ENCODE results near the gene SPSB4.
"Not testable (repeated sequence)": the region's sequence is repeated elsewhere in the genome, so short reads cannot be mapped to it uniquely, and the experiment has no call there.

The SPSB4 gene

DNA sequence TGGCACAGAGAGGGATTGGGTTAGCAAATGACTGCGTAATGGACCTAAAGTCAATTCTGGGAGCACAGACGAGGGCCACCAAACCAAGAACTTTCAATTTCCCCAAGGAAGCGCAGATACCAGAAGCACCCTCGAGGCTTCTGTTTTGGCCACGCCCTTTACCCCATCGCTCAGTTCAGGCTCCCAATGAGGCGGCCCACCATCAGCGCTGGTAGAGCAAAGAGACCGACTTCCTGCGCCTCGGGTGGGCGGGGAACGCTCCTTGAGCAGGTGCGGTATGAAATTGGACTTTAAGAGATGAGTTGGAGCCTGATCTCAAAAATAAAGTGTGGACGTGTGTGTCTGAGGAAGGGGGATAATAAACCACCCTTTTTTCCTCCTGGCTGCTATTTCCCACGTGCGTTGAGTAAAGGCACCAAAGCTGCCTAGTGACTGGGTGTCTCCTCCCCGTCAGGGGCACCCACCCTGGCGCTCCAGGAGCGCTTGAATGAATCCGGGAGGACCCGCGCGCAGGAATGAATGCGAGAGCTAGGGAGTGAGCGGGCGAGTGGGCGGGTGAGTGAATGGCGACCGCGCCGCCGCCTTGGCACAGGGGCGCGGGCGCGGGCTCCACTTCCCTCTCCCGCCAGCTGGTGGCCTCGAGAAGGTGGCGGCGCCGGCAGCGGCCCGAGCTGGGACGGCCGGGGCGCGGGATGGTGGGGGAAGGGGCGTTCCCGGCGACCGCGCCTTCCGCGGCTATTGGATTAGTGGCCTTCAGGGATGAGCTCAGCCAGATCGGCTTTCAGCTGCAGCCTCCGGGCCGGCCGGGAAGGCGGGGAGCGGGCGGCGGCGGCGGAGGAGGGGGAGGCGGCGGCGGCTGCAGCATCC, at the start of gene SPSB4:
TSS of gene SPSB4 (plus strand) at position 772 of the 867 bp plus-strand sequence. CDS start 14,758 bp downstream, outside the sequence.
- Histone ChIP-seq H3K27me3 (ENCODE audit: control insufficient read depth, insufficient read depth, low read length) (no peaks in the 10 kb centered on the region), H3K27ac (ENCODE audit: low read length) (no peak within 1 kb of the TSS), H3K4me3 (ENCODE audit: low read length) (peak within 1 kb of the TSS; percentile 76), H3K9me3 (ENCODE audit: control insufficient read depth, insufficient read depth, low read length) (no peaks in the 10 kb centered on the region), H3K4me1 (ENCODE audit: control insufficient read depth, insufficient read depth, low read length) (no peaks in the 10 kb centered on the region), H3K36me3 (ENCODE audit: control insufficient read depth, insufficient read depth, low read length) (no peaks in the 10 kb centered on the region)
- WGBS (ENCODE audit: insufficient coverage, insufficient read length): no CpG with 5 or more reads among the region's 68 CpGs
- no peak for DNase-seq (ENCODE audit: low read depth, low spot score)

DNA sequence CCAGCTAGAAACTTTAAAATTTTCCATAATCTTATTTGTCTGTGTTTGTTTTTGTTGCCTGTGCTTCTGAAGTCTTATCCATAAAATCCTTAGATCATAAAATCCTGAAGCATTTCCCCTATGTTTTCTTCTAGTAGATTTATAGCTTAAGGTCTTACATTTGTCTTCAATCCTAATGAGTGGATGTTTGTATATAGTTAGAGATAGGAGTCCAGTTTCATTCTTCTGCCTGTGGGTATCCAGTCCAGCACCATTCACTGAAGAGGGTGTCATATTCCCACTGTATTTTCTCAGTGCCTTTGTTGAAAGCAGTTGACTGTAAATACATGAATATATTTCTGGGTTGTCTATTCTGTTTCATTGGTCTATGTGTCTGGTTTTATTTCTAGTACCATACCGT, 44.8 kb upstream of the SPSB4 start:
- H3K4me3 ChIP-seq (ENCODE audit: low read length): no peak overlapping the region
- no peaks in the 10 kb centered on the region for H3K9me3 ChIP-seq (ENCODE audit: control insufficient read depth, insufficient read depth, low read length)
- DNase-seq (ENCODE audit: low read depth, low spot score): no peak
- WGBS (ENCODE audit: insufficient coverage, insufficient read length): no CpG with 5 or more reads among the region's 1 CpG
- no peaks in the 10 kb centered on the region for H3K27me3 ChIP-seq (ENCODE audit: control insufficient read depth, insufficient read depth, low read length)
- no peaks in the 10 kb centered on the region for H3K36me3 ChIP-seq (ENCODE audit: control insufficient read depth, insufficient read depth, low read length)
- no peak overlapping the region for H3K27ac ChIP-seq (ENCODE audit: low read length)
- no peaks in the 10 kb centered on the region for H3K4me1 ChIP-seq (ENCODE audit: control insufficient read depth, insufficient read depth, low read length)

DNA sequence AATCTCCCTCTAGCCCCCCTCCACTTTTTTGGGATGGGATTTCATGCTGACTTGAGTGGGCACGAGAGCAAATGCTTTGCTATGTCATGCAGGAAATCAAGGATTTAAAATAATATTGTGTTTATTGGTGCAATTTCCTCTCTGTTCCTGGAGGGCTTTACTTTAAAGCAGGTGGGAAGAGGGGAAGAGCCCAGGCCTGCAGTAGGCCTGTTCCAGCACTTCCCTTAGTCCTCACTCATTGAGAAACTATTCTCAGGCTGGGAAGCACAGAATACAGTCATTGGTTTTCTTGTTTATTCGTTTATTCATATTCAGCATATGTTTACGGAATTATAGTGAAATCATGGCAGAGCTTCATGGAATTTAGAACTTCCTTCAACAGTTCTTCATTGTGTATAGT, 41.7 kb upstream of the SPSB4 start:
- Histone ChIP-seq H3K27ac (ENCODE audit: low read length) (no peak overlapping the region), H3K27me3 (ENCODE audit: control insufficient read depth, insufficient read depth, low read length) (no peaks in the 10 kb centered on the region), H3K36me3 (ENCODE audit: control insufficient read depth, insufficient read depth, low read length) (no peaks in the 10 kb centered on the region), H3K4me1 (ENCODE audit: control insufficient read depth, insufficient read depth, low read length) (no peaks in the 10 kb centered on the region), H3K4me3 (ENCODE audit: low read length) (no peak overlapping the region), H3K9me3 (ENCODE audit: control insufficient read depth, insufficient read depth, low read length) (no peaks in the 10 kb centered on the region)
- no CpG with 5 or more reads among the region's 3 CpGs for WGBS (ENCODE audit: insufficient coverage, insufficient read length)
- no peak for DNase-seq (ENCODE audit: low read depth, low spot score)

DNA sequence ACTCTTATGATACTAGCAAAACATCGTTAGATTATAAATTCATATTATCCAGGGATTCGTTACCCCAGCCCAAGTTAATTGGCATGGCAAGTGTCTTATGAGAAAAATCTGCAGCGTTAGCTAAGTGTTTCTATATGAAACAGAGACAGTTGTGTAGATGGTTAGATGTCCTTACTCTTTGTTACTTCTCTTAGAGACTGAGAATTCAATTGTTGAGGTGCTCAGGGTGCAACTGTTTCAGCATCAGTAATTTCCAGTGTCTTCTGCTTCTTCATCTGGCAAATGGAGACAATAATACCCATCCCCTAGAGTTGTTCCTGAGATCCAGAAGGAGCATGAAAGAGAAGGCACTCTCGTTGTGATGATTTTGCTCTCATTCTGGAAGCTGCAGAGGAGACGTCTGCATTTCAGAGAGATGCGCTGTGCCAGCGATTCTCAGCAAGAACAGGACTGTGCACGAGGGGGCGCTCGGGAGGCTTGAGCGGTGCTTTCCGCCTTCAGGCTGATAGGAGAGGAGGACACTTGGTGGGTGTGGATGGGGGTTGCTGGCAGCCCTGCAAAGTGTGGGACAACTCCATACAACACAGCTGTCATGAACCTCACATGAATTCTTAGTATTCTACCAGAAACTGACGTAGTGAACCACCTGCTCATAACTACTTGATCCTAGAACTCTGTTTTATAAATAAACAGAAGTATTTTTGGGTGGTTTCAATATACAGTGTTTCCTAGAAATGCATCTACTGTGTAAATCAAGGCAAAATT, 39.7 kb upstream of the SPSB4 start:
- no peak overlapping the region for H3K4me3 ChIP-seq (ENCODE audit: low read length)
- no CpG with 5 or more reads among the region's 13 CpGs for WGBS (ENCODE audit: insufficient coverage, insufficient read length)
- DNase-seq (ENCODE audit: low read depth, low spot score): peak; percentile 75

DNA sequence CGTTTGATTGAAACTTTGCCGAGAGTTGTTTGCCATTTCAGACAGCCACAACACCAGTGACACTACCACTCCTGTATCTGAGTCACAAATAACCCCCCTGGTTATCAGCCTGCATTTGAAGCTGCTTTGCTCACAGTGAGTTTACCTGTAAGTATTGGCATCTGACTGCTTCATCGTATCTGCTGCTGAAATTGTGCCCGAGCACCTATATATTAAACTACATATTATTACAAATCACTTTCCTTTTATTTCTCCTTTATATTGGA, 39.2 kb upstream of the SPSB4 start:
- Histone ChIP-seq H3K27ac (ENCODE audit: low read length) (no peak overlapping the region), H3K36me3 (ENCODE audit: control insufficient read depth, insufficient read depth, low read length) (no peaks in the 10 kb centered on the region), H3K4me1 (ENCODE audit: control insufficient read depth, insufficient read depth, low read length) (no peaks in the 10 kb centered on the region; the same call in 1 of the 2 replicates), H3K9me3 (ENCODE audit: control insufficient read depth, insufficient read depth, low read length) (no peaks in the 10 kb centered on the region), H3K27me3 (ENCODE audit: control insufficient read depth, insufficient read depth, low read length) (no peaks in the 10 kb centered on the region), H3K4me3 (ENCODE audit: low read length) (no peak overlapping the region)
- WGBS (ENCODE audit: insufficient coverage, insufficient read length): no CpG with 5 or more reads among the region's 4 CpGs
- no peak for DNase-seq (ENCODE audit: low read depth, low spot score)

More for the DNA sequence above, 39.7 kb upstream of the SPSB4 start:
- Histone ChIP-seq H3K9me3 (ENCODE audit: control insufficient read depth, insufficient read depth, low read length) (no peaks in the 10 kb centered on the region), H3K36me3 (ENCODE audit: control insufficient read depth, insufficient read depth, low read length) (no peaks in the 10 kb centered on the region), H3K27me3 (ENCODE audit: control insufficient read depth, insufficient read depth, low read length) (no peaks in the 10 kb centered on the region), H3K27ac (ENCODE audit: low read length) (no peak overlapping the region), H3K4me1 (ENCODE audit: control insufficient read depth, insufficient read depth, low read length) (no peaks in the 10 kb centered on the region; the same call in 1 of the 2 replicates)

DNA sequence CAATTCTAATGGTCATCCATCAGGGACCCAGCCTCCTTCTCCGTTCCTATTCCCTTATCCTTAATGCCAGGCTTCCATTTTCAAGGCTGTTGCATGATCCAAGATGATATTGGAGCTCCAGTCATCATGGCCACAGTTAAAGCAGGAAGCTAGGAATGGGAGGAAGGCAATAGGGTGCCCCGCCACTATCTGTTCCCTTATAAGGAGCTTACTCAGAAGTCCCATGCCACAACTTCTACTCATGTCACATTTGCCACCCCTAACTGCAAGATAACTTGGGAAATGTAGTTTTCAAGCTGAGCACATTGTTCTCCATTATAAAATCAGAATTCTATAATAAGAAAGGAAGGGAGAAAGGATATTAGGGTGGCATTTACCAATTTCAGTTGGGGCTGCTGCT, 38.6 kb upstream of the SPSB4 start:
- no peak for DNase-seq (ENCODE audit: low read depth, low spot score)
- no peaks in the 10 kb centered on the region; the same call in 1 of the 2 replicates for H3K4me1 ChIP-seq (ENCODE audit: control insufficient read depth, insufficient read depth, low read length)
- H3K36me3 ChIP-seq (ENCODE audit: control insufficient read depth, insufficient read depth, low read length): no peaks in the 10 kb centered on the region
- H3K9me3 ChIP-seq (ENCODE audit: control insufficient read depth, insufficient read depth, low read length): no peaks in the 10 kb centered on the region
- H3K27ac ChIP-seq (ENCODE audit: low read length): no peak overlapping the region
- H3K27me3 ChIP-seq (ENCODE audit: control insufficient read depth, insufficient read depth, low read length): no peaks in the 10 kb centered on the region
- no peak overlapping the region for H3K4me3 ChIP-seq (ENCODE audit: low read length)
- no CpG with 5 or more reads among the region's 2 CpGs for WGBS (ENCODE audit: insufficient coverage, insufficient read length)

DNA sequence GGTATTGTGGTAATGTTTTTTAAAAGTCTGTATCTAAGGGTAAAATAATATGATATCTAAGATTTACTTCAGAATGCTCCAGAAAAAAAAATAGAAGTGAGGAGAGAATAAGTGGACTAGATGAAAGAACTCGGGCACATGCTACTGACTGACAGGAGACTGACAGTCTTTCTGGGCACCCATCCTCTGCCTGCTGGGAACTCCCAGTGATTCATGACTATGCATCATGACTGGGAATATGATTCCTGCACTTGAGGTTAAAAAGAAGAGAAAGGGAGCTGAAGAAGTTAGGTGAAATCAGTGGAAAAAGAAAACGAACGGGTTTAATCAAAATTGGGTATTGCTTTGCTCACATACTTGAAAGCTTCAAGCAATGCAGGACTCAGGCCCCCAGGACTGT, 35.7 kb upstream of the SPSB4 start:
- Histone ChIP-seq H3K27ac (ENCODE audit: low read length) (no peak overlapping the region), H3K4me1 (ENCODE audit: control insufficient read depth, insufficient read depth, low read length) (no peaks in the 10 kb centered on the region; the same call in 1 of the 2 replicates), H3K27me3 (ENCODE audit: control insufficient read depth, insufficient read depth, low read length) (no peaks in the 10 kb centered on the region), H3K9me3 (ENCODE audit: control insufficient read depth, insufficient read depth, low read length) (no peaks in the 10 kb centered on the region), H3K36me3 (ENCODE audit: control insufficient read depth, insufficient read depth, low read length) (no peaks in the 10 kb centered on the region), H3K4me3 (ENCODE audit: low read length) (no peak overlapping the region)
- DNase-seq (ENCODE audit: low read depth, low spot score): no peak
- WGBS (ENCODE audit: insufficient coverage, insufficient read length): no CpG with 5 or more reads among the region's 3 CpGs

DNA sequence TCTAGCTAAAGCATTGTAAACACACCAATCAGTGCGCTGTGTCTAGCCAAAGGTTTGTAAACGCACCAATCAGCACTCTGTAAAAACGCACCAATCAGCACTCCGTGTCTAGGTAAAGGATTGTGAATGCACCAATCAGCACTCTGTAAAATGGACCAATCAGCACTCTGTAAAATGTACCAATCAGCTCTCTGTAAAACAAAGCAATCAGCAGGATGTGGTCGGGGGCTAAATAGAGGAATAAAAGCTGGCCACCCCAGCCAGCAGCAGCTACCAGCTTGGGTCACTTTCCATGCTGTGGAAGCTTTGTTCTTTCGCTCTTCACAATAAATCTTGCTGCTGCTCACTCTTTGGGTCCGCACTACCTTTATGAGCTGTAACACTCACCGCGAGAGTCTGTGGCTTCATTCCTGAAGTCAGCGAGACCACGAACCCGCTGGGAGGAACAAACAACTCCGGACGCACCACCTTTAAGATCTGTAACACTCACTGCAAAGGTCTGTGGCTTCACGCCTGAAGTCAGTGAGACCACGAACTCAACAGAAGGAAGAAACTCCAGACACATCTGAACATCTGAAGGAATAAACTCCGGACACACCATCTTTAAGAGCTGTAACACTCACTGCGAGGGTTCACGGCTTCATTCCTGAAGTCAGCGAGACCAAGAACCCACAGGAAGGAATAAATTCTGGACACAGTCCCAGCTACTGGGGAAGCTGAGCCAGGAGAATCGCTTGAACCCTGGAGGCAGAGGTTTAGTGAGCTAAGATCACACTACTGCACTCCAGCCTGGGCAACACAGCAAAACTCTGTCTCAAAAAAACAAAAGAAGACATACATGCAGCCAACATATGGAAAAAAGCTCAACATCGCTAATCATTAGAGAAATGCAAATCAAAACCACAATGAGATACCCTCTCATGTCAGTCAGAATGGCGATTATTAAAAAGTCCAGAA, 33.5 kb upstream of the SPSB4 start:
- H3K4me3 ChIP-seq (ENCODE audit: low read length); H3K4me1 ChIP-seq (ENCODE audit: control insufficient read depth, insufficient read depth, low read length); H3K9me3 ChIP-seq (ENCODE audit: control insufficient read depth, insufficient read depth, low read length); H3K36me3 ChIP-seq (ENCODE audit: control insufficient read depth, insufficient read depth, low read length); H3K27ac ChIP-seq (ENCODE audit: low read length); DNase-seq (ENCODE audit: low read depth, low spot score); H3K27me3 ChIP-seq (ENCODE audit: control insufficient read depth, insufficient read depth, low read length): not testable (repeated sequence)
- WGBS (ENCODE audit: insufficient coverage, insufficient read length): no CpG with 5 or more reads among the region's 23 CpGs

DNA sequence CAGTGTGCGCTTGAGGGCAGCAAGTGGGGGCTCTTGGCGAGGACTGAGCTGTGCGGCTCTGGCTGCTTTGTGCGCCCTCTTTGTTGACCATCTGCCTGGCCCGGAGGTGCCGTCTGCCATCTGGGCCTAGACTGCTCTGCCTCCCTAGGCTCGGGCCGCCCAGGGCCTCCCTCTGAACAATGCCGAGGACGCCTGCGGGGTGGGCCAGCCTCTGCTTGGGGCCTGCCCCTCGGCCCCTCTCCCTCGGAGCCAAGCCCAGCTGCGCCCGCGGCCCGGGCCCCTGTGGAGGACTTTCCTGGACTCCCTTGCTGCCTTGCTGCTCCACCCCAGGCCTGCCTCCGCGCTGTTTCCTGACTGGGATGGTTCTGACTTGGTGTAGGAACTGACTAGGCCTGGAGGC, 31.9 kb upstream of the SPSB4 start:
- Histone ChIP-seq H3K9me3 (ENCODE audit: control insufficient read depth, insufficient read depth, low read length) (no peaks in the 10 kb centered on the region), H3K36me3 (ENCODE audit: control insufficient read depth, insufficient read depth, low read length) (no peaks in the 10 kb centered on the region), H3K4me3 (ENCODE audit: low read length) (no peak overlapping the region), H3K27ac (ENCODE audit: low read length) (no peak overlapping the region), H3K4me1 (ENCODE audit: control insufficient read depth, insufficient read depth, low read length) (no peaks in the 10 kb centered on the region; the same call in 1 of the 2 replicates), H3K27me3 (ENCODE audit: control insufficient read depth, insufficient read depth, low read length) (no peaks in the 10 kb centered on the region)
- WGBS (ENCODE audit: insufficient coverage, insufficient read length): no CpG with 5 or more reads among the region's 19 CpGs
- DNase-seq (ENCODE audit: low read depth, low spot score): no peak
